C4-2B (cell line): ENCODE results near the gene ABCA8.

ENCODE experiments used
- CTCF ChIP-seq: fragments of 450-650 bp; conservative IDR thresholded peaks from 2 replicates; pipeline ENCODE4 v1.5.1; 2017; ENCODE audit warnings: mild to moderate bottlenecking
- ZFX ChIP-seq: fragments of 450-650 bp; IDR thresholded peaks from 2 replicates; pipeline ENCODE4 v1.6.1; 2017

- no peak for TF ChIP-seq CTCF
- TF ChIP-seq ZFX = no peak
Measured at GRCh38 chr17:68897557-68897956, 57.6 kb downstream of the ABCA8 start.
